HCT116 (cell line): ENCODE measurements around the gene PBX1.

Source experiments
- ATF3 ChIP-seq: IDR thresholded peaks from 2 replicates; pipeline ENCODE4 v1.6.1; 2012
- CTCF ChIP-seq, 3 experiments: fragments of 200-600 bp in 1 of 3; sonication (generic) in 1 of 3; IDR thresholded peaks in 2 of 3; conservative IDR thresholded peaks in 1 of 3; 2 replicates each; pipeline ENCODE4 v1.5.1; 2012 to 2017; ENCODE audit warnings: low read depth in 2 of 3, low read length in 2 of 3, antibody characterized with exemption in 1 of 3, borderline replicate concordance in 1 of 3, control low read depth in 1 of 3, mild to moderate bottlenecking in 1 of 3, mixed read lengths in 1 of 3, mixed run types in 1 of 3, moderate library complexity in 1 of 3; ENCODE audit not compliant: insufficient read depth in 1 of 3
- ELF1 ChIP-seq: IDR thresholded peaks from 2 replicates; pipeline ENCODE4 v1.6.1; 2012; ENCODE audit warnings: low read depth, borderline replicate concordance
- EZH2 ChIP-seq: fragments of 200-600 bp; sonication (generic); IDR thresholded peaks from 2 replicates; pipeline ENCODE4 v1.6.1; 2017; ENCODE audit warnings: antibody characterized with exemption, mixed run types
- EZH2phosphoT487 ChIP-seq: fragments of 200-600 bp; IDR thresholded peaks from 2 replicates; pipeline ENCODE4 v1.6.1; 2018; ENCODE audit warnings: antibody characterized with exemption, borderline replicate concordance
- FOSL1 ChIP-seq: IDR thresholded peaks from 2 replicates; pipeline ENCODE4 v1.6.1; 2012; ENCODE audit warnings: low read depth
- POLR2A ChIP-seq: IDR thresholded peaks from 2 replicates; pipeline ENCODE4 v1.7.0; 2011; ENCODE audit warnings: borderline replicate concordance; ENCODE audit not compliant: insufficient read depth, insufficient read length; ENCODE audit errors: extremely low read depth
- POLR2AphosphoS5 ChIP-seq: IDR thresholded peaks from 2 replicates; pipeline ENCODE4 v1.6.1; 2011; ENCODE audit warnings: mild to moderate bottlenecking, low read depth, low read length, moderate library complexity
- SP1 ChIP-seq: IDR thresholded peaks from 2 replicates; pipeline ENCODE4 v1.6.1; 2012; ENCODE audit warnings: low read depth
- YY1 ChIP-seq: IDR thresholded peaks from 2 replicates; pipeline ENCODE4 v1.6.1; 2011; ENCODE audit warnings: low read length, low read depth, moderate library complexity, mild to moderate bottlenecking; ENCODE audit not compliant: insufficient replicate concordance; ENCODE audit errors: extremely low read depth
- ZFX ChIP-seq: fragments of 450-650 bp; IDR thresholded peaks from 2 replicates; pipeline ENCODE4 v1.6.1; 2017
- TF ChIP-seq, protein P1 (sequence below): IDR thresholded peaks from 2 replicates; pipeline ENCODE4 v1.6.1; 2012; ENCODE audit warnings: low read depth
- TF ChIP-seq, protein P2 (sequence below): IDR thresholded peaks from 2 replicates; pipeline ENCODE4 v1.6.1; 2012
- TF ChIP-seq, protein P3 (sequence below): IDR thresholded peaks from 2 replicates; pipeline ENCODE4 v1.6.1; 2011; ENCODE audit warnings: mild to moderate bottlenecking, low read length, moderate library complexity; ENCODE audit not compliant: insufficient replicate concordance; ENCODE audit errors: extremely low read depth

DNA sequence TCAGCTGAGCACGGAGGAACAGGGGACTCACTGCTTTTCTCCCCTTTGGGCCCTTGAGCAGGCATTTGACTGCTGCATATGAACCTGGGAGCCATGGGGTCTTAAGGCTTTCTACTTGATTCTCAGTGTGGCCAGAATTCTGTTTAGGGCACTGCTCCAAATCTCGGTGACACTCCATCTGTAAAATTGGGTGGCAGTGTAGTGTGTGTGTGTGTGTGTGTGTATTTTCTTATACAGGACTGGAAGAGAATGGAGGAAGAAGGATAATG, 162.2 kb downstream of the PBX1 start:
- TF ChIP-seq, protein P1, sequence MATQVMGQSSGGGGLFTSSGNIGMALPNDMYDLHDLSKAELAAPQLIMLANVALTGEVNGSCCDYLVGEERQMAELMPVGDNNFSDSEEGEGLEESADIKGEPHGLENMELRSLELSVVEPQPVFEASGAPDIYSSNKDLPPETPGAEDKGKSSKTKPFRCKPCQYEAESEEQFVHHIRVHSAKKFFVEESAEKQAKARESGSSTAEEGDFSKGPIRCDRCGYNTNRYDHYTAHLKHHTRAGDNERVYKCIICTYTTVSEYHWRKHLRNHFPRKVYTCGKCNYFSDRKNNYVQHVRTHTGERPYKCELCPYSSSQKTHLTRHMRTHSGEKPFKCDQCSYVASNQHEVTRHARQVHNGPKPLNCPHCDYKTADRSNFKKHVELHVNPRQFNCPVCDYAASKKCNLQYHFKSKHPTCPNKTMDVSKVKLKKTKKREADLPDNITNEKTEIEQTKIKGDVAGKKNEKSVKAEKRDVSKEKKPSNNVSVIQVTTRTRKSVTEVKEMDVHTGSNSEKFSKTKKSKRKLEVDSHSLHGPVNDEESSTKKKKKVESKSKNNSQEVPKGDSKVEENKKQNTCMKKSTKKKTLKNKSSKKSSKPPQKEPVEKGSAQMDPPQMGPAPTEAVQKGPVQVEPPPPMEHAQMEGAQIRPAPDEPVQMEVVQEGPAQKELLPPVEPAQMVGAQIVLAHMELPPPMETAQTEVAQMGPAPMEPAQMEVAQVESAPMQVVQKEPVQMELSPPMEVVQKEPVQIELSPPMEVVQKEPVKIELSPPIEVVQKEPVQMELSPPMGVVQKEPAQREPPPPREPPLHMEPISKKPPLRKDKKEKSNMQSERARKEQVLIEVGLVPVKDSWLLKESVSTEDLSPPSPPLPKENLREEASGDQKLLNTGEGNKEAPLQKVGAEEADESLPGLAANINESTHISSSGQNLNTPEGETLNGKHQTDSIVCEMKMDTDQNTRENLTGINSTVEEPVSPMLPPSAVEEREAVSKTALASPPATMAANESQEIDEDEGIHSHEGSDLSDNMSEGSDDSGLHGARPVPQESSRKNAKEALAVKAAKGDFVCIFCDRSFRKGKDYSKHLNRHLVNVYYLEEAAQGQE = no peak
- TF ChIP-seq ATF3 (no peak), CTCF (IDR thresholded peaks at IDR 0.05 in 2 of 3, conservative IDR thresholded peaks at IDR 0.05 in 1 of 3; ENCODE audit: borderline replicate concordance in 1 of 3, insufficient read depth in 1 of 3, low read depth in 2 of 3, low read length in 2 of 3) (no peak), EZH2 (no peak), FOSL1 (no peak), SP1 (no peak), YY1 (no peak), ELF1 (no peak), POLR2AphosphoS5 (no peak), EZH2phosphoT487 (no peak), POLR2A (no peak), ZFX (no peak)
- TF ChIP-seq, protein P2, sequence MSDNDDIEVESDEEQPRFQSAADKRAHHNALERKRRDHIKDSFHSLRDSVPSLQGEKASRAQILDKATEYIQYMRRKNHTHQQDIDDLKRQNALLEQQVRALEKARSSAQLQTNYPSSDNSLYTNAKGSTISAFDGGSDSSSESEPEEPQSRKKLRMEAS = no peak
- TF ChIP-seq, protein P3, sequence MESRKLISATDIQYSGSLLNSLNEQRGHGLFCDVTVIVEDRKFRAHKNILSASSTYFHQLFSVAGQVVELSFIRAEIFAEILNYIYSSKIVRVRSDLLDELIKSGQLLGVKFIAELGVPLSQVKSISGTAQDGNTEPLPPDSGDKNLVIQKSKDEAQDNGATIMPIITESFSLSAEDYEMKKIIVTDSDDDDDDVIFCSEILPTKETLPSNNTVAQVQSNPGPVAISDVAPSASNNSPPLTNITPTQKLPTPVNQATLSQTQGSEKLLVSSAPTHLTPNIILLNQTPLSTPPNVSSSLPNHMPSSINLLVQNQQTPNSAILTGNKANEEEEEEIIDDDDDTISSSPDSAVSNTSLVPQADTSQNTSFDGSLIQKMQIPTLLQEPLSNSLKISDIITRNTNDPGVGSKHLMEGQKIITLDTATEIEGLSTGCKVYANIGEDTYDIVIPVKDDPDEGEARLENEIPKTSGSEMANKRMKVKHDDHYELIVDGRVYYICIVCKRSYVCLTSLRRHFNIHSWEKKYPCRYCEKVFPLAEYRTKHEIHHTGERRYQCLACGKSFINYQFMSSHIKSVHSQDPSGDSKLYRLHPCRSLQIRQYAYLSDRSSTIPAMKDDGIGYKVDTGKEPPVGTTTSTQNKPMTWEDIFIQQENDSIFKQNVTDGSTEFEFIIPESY = no peak
